Limb (tissue), 2 donors: Measurements from ENCODE around the gene TBC1D14.
A peak's percentile ranks its signal among the peaks of the same experiment; 100 is the strongest.

Experiments used
- DNase-seq, 2 donors: peaks; one replicate each; pipeline ENCODE4 v3.0.0-alpha.2; 2016; ENCODE audit errors: extremely low spot score in 2 of 2

The TBC1D14 gene

DNA sequence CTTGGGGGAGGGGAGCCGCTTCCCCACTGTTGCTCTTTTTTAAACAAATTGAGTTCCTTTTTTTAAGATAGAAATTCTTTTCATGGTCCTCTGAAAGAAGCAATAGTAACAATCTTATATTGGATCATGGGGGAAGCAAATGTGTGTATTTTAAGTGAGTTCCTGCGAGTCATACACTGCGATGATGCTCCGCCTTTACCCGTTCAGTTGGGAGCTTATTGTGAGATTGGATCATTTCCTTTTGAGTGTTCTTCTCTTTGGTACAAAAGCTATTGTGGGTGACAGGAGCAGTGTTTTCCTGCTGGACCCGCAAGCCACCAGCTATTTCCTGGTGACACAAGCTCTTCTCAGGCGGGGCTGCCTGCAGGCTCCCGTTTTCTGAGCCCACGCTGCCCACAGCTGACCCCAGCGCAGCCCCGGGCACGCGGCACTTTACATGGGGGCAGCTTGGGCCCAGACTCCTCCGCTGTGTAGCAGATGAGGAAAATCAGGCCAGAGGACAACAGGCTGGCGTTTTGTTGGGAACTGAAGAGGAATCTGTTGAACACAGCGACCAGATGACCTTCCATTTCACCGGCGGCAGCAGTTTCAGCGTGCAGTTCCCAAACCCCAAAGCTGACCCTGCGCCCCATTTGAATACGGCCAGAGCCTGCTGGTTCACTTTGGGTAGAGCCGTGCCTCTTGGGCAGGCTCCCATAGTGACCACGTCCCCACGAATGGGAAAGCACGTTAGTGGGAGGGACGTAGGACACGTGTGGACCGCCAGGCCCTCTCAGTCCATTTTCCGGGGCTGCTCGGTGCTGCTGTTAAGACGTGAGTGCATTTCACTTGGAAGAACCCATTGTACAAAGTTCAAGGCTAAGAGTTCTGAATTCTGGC is 145.7 kb downstream of the TBC1D14 start:
- DNase-seq = no peak

DNA sequence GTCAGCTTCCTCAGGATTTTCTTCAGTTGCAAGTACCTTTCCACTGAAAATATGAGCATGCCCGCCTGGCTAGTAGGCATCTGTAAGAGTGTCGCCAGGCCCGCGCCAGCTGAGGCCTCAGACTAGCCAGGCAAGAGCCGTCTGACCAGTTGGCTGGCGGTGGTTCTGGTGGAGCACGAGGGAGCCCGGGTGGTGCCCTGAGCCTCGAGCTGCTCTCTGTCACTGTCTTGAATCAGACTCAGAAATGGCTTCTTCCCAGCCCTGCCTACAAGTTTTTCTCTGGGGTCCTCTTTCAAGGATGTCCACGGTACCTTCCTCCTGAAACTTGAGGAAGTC is 146.3 kb downstream of the TBC1D14 start:
- no peak for DNase-seq

DNA sequence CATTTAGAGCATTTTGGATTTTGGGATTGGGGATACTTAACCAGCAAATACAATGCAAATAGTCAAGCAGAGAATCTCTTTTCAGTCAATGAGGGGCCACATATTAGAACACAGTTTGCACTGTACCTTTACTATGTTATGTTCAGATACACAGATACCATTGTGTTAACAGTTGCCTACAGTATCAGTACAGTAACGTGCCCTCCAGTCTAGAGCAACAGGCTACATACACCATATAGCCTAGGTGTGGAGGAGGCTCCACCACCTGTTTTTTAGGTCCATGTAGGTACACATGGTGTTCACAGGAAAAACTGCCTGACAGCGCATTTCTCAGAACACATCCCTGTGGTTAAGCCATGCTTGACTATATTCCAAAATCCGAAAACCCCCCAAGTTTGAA is 149.2 kb downstream of the TBC1D14 start:
- no peak for DNase-seq

DNA sequence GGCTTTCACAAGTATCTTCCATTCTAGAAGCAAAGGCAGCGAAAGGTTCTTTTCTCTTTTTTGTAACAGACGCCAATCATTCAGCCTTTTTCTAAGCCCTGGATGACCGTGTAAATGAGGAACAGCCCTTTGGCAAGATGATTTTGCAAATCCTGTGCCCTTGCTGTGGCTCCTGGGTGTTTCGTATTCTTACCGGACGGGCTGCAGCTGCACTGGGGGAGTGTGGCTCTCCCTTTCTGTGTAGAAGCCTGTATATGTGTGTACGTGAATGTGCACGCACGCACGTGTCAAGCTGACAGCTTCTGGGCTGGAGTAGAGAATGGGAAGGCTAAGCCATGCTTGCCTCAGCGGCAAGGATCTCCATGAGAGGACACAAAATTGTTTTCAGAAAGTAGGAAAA is 150.0 kb downstream of the TBC1D14 start:
- DNase-seq = no peak

DNA sequence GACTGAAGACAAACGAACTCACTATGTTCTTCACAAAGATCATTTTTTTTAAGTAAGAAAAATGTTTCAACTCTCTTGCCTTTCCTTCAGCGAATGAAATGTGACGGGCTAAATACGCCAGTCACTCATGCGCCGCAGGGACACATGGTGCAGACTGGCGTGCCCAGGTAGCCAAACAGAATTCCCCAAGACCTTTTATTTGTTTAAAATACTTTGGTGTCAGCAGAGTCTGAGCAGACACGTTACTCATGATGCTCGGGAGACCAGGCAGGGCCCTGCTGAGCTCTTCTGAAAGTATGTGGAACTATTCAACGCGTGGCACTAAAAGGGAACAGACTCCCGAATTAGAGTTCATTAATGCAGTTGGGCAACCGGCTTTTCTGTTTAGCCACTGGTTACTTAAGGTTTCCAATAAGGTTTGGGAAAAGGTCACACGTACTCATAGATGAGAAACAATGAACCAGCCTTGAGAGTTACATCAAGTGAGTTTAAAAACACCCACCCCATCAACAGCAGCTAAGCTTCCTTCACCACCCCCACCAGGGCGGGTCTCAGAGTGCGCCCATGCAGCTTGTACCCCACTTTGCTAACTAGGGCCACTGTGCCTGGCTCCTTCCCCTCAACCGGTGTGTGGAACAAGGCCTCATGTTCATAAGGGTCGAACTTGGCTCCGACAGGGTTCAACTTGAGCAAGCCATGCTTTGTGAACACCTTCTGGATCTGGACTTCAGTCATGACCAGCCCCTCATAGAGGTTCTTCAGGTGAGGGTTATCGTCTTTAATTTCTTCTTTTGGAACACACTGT is 150.9 kb downstream of the TBC1D14 start:
- no peak for DNase-seq

DNA sequence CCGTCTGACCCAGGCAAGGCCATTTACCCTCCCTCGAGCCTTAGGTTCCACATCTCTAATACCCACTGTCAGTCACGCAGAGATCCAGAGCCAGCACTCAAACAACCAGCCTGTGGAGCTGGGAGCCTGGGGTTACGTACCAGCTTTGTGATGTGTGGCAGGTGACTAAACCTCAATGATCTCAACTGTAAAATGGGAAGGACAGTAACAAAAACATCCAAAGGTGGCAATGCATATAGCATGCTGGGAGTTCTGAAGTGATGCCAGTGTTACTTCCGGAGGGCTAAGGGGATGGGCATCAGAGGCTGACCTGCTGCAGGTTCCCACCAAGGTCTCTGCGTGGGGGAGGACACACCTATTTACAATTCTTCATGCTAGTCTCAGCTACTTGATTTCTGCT is 152.2 kb downstream of the TBC1D14 start:
- DNase-seq = no peak

DNA sequence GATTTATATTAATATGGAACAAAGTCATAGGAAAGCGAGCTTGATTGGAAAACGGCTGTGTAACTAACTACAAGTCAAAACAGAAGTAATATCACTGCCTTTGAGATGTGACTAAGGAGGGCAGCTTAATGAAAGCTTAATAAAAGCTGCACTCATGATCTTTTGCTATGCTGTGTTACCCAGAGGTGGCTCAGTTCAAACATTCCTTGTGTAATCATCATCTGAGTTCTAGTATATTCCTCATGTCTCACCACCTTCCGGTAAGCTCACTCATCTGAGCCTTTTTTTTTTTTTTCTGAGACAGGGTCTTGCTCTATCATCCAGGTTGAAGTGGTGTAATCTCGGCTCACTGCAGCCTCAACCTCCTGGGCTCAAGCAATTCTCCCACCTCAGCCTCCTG is 153.2 kb downstream of the TBC1D14 start:
- no peak for DNase-seq

DNA sequence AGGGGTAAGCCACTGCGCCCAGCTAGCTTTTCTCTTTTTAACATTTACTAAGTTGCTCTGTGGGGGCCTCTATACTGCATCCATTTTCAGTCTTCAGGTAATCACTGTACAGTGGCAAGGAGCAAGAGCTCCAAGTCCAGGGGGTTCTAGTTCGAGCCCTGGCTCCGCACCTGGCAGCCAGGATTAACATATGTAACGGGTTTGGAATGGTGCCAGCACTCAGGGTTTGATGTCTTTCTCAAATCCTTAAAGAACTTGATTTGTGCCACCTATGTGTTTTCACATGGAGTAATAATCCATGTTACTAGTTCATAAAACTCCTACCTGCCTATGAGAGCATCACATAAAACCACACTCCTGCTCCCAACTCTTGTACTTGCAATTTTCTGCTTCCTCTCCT is 153.7 kb downstream of the TBC1D14 start:
- no peak for DNase-seq

DNA sequence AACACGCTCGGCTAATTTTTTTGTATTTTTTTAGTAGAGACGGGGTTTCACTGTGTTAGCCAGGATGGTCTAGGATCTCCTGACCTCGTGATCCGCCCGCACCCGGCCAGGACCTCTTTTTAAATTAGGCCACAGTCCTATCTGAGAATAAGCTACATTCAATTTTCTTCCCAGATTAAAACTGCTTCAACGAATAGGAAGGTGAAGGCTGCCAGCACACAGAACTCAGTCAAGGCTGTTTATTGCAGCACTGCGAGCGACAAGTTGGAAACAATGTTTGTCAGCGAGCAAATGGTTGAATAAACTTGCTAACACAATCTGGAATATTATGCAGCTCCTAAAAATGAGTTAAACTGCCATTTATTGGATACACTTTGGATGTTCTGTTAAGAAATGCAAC is 156.4 kb downstream of the TBC1D14 start:
- DNase-seq = no peak

DNA sequence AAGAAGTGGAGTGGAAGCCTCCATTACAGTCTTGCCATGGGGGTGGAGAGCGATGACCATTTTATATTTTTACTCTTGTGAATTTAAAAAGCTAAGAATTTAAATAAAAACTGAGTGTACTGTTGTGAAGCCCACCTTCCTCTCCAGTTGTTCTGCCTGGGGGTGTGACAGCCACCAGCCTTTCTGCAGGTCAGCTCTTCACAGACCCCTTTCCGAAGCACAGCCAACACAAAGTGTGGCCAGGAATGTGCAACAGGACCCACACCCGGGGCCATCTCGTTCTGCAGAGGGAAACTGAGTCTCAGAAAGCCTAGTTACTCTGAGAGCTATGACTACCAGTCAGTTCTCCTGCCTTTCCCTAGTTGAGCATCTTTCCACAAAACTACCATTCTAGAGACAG is 156.9 kb downstream of the TBC1D14 start:
- no peak for DNase-seq

DNA sequence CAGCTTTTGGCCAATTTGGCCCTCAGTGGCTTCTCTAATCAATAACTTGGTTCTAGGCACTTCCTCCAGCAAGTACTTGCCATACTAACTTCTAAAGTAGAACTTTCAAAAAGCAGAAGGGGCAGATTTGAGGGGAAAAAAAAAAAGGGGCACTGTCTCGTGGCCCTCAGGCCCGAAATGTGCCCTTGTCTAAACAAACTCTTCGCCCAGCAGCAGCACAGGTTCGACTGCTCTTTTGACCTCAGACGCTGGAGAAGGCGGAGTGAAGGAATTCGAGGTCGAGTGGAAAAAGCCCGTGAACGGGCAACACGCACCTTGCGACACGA is 157.5 kb downstream of the TBC1D14 start:
- DNase-seq = no peak

DNA sequence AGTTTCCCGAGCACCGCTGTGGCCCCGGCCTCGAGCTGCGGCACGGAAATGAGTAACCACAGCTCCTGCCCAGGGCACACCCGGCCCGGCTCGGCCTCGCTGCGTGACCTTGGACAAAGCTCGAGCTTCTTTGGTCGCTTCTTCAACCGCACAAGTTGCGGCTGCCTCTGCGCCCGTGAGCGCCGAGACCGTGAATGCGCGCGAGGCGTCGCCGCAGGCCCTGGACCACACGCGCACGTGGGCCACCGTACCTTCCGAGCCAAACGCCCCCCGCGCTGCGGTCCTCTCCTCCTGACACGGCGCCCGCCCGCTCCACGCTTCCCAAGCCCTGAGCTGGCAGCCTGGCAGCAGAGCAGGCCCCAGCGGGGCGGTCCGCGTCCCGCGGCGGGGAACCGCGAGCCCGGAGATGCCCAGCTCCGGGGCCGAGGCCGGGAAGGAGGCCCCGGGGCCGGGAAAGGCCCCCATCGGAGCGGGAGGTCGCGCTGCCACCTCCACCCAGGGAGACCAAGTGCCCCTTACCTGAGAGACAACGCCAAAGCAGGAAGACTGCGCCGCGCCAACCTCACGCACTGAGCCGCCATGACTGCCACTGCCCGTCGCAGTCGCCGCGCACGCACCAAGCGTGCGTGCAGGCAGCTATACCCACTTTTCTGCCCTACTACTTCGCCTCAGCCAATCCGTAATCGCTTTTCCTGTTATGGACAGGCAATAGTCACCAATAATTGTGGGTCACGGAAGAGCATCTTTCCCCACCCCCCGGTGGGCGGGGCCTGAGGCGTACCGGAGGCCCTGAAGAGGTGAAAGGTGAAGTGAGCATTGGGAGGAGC is 158.0 kb downstream of the TBC1D14 start, which contains the start of gene GRPEL1:
Gene GRPEL1 (minus strand): TSS at position 613 of the 827 bp plus-strand sequence. CDS start 32 bp downstream, at position 581.
- DNase-seq = peak; percentile 100

DNA sequence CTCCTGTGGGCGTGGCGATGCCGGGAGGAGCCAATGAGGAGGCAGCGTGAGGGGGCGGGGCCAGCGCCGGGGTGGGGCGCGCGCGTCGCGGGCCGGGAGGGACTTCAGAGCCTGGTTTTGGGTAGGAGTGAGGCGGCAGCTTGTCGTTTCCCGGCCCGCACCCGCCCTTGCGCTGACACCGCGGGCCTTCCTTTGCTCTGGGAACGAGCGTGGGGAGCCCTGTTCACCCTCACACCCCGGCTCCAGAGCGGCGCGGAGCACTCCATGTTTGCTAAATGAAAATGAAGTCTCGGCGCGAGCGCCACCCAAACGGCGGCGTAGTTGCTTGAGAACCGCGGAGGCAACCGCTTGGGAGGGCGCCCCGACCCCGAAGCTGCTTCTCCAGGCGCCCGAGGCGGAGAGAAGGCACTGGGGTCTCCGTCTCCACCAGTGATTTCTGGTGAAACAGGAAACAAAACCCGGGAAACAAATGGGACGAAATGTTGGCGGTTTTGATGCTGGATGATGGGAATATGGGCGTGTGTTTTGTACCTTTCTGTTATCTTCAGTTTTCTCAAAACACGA is 158.7 kb downstream of the TBC1D14 start:
- DNase-seq = no peak

DNA sequence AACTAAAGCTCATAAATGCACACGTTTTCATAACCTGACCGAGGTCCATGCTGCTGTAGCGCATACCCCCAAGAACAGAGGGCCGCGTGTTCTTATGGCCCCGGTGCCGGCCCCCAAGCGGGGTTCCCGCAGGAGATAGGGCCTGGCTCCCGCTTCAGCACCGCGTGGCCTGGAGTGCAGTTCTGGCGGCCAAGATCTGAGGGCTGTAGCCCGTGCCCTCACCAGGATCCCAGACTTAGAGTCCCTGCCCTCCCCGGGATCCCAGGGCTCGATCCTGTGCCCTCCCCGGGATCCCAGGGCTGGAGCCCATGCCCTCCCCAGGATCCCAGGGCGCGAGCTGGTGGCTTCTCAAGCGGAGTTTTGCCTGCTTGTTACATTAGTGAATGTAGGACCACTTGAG is 159.3 kb downstream of the TBC1D14 start:
- no peak for DNase-seq

DNA sequence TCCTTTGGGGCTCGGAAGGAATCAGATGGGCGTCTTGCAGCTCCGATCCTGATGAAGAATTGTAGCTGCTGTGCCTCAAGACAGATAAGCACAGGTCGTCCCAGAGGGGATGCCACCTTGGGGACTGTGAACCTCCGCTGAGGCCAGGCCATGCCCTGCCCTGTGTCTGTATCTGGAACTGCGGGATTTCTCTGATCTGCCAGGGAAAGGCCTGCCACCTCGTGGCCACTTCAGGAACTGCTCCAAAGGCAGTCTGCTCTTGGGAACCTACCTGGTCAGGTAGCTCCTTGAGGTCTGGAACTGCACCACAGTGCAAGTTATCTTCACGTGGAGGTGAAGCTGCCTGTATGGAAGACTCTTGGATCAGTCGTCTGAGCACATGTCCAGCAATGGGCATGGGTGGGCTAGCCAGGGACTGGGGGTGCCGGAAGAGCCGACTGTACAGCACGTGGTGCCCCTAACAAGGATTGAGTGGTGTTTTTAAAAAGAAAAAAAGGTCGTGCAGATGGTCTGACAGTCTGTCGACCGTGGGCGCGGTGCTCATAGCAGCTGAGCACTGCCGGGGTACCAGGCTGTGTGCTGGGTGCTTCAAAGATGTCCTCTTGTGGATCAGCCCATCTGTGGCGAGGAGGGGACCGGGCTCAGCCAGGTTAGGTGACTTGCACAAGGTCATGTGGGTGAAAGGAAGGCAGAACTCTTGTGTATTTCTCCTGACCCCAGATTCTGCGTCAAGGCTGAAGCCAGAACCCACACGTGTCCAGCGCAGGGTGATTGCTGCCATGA is 161.3 kb downstream of the TBC1D14 start:
- DNase-seq = peak; percentile 64 to 86

DNA sequence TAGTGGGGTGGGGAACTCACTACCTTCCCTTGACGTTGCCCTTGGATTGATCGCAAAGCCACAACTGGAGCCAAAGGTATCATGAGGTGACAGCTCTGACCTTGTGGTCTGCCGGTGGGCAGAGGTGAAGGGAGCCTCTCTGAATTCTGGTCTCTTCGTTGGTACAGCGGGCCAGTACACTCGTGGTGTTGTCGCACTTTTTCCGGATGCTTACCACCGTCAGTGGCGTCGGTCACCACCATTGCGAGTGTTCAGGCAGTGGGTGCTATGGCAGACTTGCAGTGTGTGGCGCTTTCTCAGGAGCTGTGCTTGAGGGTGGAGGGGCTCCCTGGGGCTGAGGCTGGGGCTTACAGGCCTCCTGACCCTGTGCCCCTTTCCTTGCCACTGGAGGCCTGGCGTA is 163.4 kb downstream of the TBC1D14 start:
- DNase-seq = no peak

DNA sequence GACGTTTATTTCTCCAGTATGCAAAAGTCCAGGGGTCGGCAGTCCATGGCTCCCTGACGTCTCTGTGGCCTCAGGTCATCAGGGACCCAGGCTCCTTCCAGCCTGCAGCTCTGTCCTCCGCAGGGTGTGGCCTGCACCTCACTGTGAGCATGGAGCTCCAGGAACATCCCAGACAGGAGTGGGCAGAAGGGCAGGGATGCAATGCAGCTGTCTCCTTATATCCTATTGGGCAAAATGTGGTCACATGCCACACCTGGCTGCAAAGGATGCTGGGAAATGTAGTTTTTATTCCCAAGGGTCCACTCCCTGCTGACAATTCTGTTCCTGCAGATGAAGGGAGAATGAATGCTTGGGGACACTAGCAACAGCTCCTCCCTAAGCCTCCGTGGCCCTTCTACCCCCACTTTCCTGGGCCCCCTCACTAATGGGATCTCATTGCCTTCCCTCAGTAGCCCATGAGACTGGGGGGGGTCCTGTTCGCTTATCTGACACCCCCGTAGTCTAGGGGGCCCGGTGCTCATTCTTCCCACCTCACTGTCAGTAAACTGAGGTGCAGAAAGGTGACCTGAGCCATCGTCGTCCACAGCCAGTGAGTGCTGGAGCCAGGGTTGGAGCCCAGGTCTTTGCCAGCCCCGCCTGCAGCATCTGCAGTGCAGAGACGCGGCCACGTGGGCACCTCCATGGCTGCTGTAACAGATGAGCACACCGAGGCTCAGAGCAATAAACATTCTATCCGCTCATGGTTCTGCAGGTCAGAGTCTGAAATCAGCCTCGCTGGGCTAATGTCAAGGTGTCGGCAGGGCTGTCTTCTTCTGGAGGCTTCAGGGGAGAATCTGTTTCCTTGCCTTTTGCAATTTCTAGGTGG is 164.1 kb downstream of the TBC1D14 start:
- peak in 1 of 2 donors; percentile 56 for DNase-seq

DNA sequence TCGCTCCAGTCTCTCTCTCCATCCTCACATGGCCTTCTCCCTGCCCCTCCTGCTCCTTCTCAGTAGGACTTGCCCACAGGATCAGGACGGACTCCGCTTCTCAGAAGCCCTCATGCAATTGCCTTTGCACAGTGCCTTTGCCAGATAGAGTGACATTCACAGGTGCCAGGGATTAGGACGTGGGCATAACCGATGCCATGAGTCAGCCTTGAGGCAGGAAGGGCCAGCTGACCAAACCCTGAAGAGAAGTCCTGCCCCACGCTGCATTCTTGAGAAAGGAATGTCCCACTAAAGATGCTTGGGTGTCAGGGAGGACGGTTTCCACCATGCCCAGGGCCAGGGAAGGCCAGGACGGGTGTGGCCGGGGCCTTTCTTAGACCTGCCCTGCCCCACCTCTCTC is 164.8 kb downstream of the TBC1D14 start:
- no peak for DNase-seq

DNA sequence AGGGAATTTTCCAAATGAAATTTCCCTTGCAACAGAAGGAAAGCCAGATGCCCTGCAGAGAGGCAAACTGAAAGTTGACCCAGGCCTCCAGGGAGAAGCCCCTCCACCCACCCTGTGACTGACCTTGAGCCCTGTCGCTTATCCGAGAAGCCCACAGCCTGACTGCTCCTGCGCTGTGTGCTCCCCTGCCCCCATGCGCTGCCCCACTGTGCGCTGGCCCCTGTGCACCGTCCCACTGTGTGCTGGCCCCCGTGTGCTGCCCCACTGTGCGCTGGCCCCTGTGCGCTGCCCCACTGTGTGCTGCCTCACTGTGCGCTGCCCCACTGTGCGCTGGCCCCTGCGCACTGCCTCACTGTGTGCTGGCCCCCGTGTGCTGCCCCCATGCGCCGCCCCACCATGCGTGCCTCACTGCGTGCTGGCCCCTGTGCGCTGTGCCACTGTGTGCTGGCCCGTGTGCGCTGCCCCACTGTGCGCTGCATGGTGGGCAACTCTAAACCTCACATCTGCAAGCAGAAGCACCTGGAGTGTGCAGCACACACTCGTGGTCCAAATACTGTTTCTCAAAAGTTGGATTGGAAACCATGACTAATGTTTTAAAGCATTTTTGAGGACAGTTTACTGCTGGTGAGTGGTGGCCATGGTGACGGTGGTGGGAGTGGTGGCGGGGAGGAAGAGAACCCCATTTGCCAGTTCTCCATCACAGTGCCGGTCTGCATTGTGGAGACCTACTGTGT is 166.5 kb downstream of the TBC1D14 start:
- DNase-seq = no peak
